K562 (cell line): ENCODE results near the gene TRIM60. TPM values are rescaled to one million over a fixed set of nuclear protein-coding genes. Genes with fewer than 3 reads are reported as not detected.
"Not testable (repeated sequence)": the region's sequence is repeated elsewhere in the genome, so short reads cannot be mapped to it uniquely, and the experiment has no call there.

Source experiments
- ATAC-seq: fragments of 200-7000 bp; cut with Tn5 transposase; 3 replicates; pipeline ENCODE4 v1.9.1; 2020; ENCODE audit warnings: moderate library complexity
- BruUV-seq: library from RNA; stranded (reverse); fragments of 400-500 nt; replicated peaks from 2 replicates; lab custom pipeline; 2021; lab: Mats Ljungman, UMichigan
- CTCF ChIA-PET: fragments of 300-600 bp; formaldehyde crosslinking; extraction: SDS; loops from one replicate; lab custom pipeline; 2021; ENCODE audit warnings: low intra/inter-chr PET ratio; lab: Yijun Ruan, JAX
- POLR2A ChIA-PET: fragments of 300-600, 350-650 bp; sonication (Branson Sonifier 250); formaldehyde crosslinking; extraction: SDS; loops from one replicate; lab custom pipeline; 2021; ENCODE audit warnings: antibody characterized with exemption, inconsistent platforms; lab: Yijun Ruan, JAX
- DNase-seq, 4 experiments: peaks; one replicate each; pipeline versions ENCODE4 v3.0.0 to v3.0.0-alpha.2; 2011 to 2018; ENCODE audit warnings: low spot score in 3 of 4, mixed read lengths in 3 of 4; ENCODE audit errors: extremely low read depth in 1 of 4
- FAIRE-seq: peaks from 2 replicates; lab custom pipeline; 2011; peaks lifted over from hg19 to GRCh38; lab: Jason Lieb, UNC
- H2AFZ ChIP-seq: 2 replicates; pipeline ENCODE4 v1.6.0; 2011; ENCODE audit warnings: low read depth, low read length, control low read depth, inconsistent platforms
- H3K27ac ChIP-seq: fragments of 200-600 bp; 3 replicates; pipeline ENCODE4 v1.8.0; 2011; ENCODE audit warnings: low read depth, mild to moderate bottlenecking, control low read depth, inconsistent platforms, low read length, moderate library complexity, mixed read lengths; ENCODE audit errors: extremely low read depth
- H3K27me3 ChIP-seq, 2 experiments: fragments of 300-600 bp in 1 of 2; 2 replicates in 1 of 2; 3 replicates in 1 of 2; pipeline versions ENCODE4 v1.6.0 to v1.8.0; 2011; ENCODE audit warnings: inconsistent platforms in 2 of 2, low read length in 2 of 2, mild to moderate bottlenecking in 1 of 2, mixed read lengths in 1 of 2, moderate library complexity in 1 of 2; ENCODE audit not compliant: control insufficient read depth in 2 of 2, insufficient read depth in 2 of 2
- H3K36me3 ChIP-seq: fragments of 300-600 bp; 3 replicates; pipeline ENCODE4 v1.8.0; 2011; ENCODE audit warnings: mild to moderate bottlenecking, low read length, inconsistent platforms; ENCODE audit not compliant: control insufficient read depth, insufficient read depth
- H3K4me1 ChIP-seq, 2 experiments: fragments of 200-600 bp in 1 of 2; replicated peaks in 1 of 2; 2 replicates in 1 of 2; 3 replicates in 1 of 2; pipeline versions ENCODE4 v1.5.1 to v1.8.0; 2011; ENCODE audit warnings: inconsistent platforms in 2 of 2, low read length in 2 of 2, mild to moderate bottlenecking in 1 of 2, mixed read lengths in 1 of 2, moderate library complexity in 1 of 2; ENCODE audit not compliant: control insufficient read depth in 2 of 2, insufficient read depth in 2 of 2
- H3K4me2 ChIP-seq: 2 replicates; pipeline ENCODE4 v1.6.1; 2011; ENCODE audit warnings: low read length, control low read depth, inconsistent platforms, mixed read lengths; ENCODE audit not compliant: insufficient read depth
- H3K4me3 ChIP-seq: fragments of 200-600 bp; sonication (generic), shearing (Covaris generic); 2 replicates; pipeline ENCODE4 v1.5.1; 2016; ENCODE audit warnings: control low read depth, inconsistent platforms
- H3K79me2 ChIP-seq: fragments of 200-600 bp; 3 replicates; pipeline ENCODE4 v1.8.0; 2011; ENCODE audit warnings: low read length, inconsistent platforms; ENCODE audit not compliant: control insufficient read depth, insufficient read depth
- H3K9ac ChIP-seq, 2 experiments: 2 replicates each; pipeline versions ENCODE4 v1.6.0 to v1.6.1; 2011; ENCODE audit warnings: low read depth in 2 of 2, low read length in 2 of 2, control low read depth in 1 of 2, inconsistent platforms in 1 of 2, mild to moderate bottlenecking in 1 of 2, mixed read lengths in 1 of 2; ENCODE audit not compliant: insufficient read depth in 1 of 2
- H3K9me1 ChIP-seq: one replicate; pipeline ENCODE4 v1.6.0; 2011; ENCODE audit warnings: inconsistent platforms, mild to moderate bottlenecking, low read length, moderate library complexity; ENCODE audit not compliant: control insufficient read depth, insufficient read depth
- H3K9me3 ChIP-seq: replicated peaks from 2 replicates; pipeline ENCODE4 v1.5.1; 2011; ENCODE audit warnings: low read depth, low read length, inconsistent platforms; ENCODE audit not compliant: control insufficient read depth, insufficient read depth
- H4K20me1 ChIP-seq: replicated peaks from 2 replicates; pipeline ENCODE4 v1.6.1; 2011; ENCODE audit warnings: low read length, inconsistent platforms, mixed read lengths; ENCODE audit not compliant: control insufficient read depth, insufficient read depth
- DIDO1 ChIP-seq: fragments of 450-650 bp; IDR thresholded peaks from 2 replicates; pipeline ENCODE4 v1.6.1; 2016; ENCODE audit warnings: low read depth, missing biosample characterization, missing genetic modification characterization
- ELF1 ChIP-seq: fragments of 200-800 bp; sonication (Bioruptor generic); IDR thresholded peaks from 2 replicates; pipeline ENCODE4 v1.6.1; 2016; ENCODE audit warnings: missing genetic modification characterization, missing compliant biosample characterization
- EP400 ChIP-seq: fragments of 450-650 bp; IDR thresholded peaks from 2 replicates; pipeline ENCODE4 v1.6.1; 2017; ENCODE audit warnings: antibody characterized with exemption, mild to moderate bottlenecking, moderate library complexity
- MCM7 ChIP-seq, 2 experiments: fragments of 450-650 bp; IDR thresholded peaks; 2 replicates each; pipeline ENCODE4 v1.6.1; 2016 to 2018
- NFATC3 ChIP-seq: fragments of 450-650 bp; IDR thresholded peaks from 2 replicates; pipeline ENCODE4 v1.6.1; 2017; ENCODE audit warnings: mild to moderate bottlenecking
- NFYB ChIP-seq: IDR thresholded peaks from 2 replicates; pipeline ENCODE4 v1.6.1; 2011; ENCODE audit warnings: mild to moderate bottlenecking, moderate library complexity; ENCODE audit not compliant: insufficient read length; ENCODE audit errors: extremely low read depth
- PPARD ChIP-seq: fragments of 250-450 bp; sonication (Bioruptor Pico); IDR thresholded peaks from 2 replicates; pipeline ENCODE4 v1.8.0; 2022; ENCODE audit warnings: inconsistent platforms, mild to moderate bottlenecking, moderate library complexity
- RBM34 ChIP-seq: fragments of 200-400 bp; formaldehyde crosslinking; IDR thresholded peaks from 2 replicates; pipeline ENCODE4 v1.6.1; 2018; ENCODE audit warnings: low read length, borderline replicate concordance; ENCODE audit not compliant: insufficient read depth
- SMAD1 ChIP-seq: fragments of 150-350 bp; IDR thresholded peaks from 2 replicates; pipeline ENCODE4 v1.6.1; 2014; ENCODE audit warnings: low read length, low read depth; ENCODE audit not compliant: partially characterized antibody
- WGBS: fragments of 100-300 bp; shearing (Covaris generic); methylation state at CpG from one replicate; pipeline ENCODE4 v1.1.6; 2016; ENCODE audit warnings: low coverage, mixed read lengths; ENCODE audit not compliant: insufficient coverage; ENCODE audit errors: missing lambda C conversion rate; 5-methylcytosine and 5-hydroxymethylcytosine counted together
- in situ Hi-C: fragments of 300-500 bp; cut with MboI; formaldehyde crosslinking; loops from 4 replicates; pipeline ENCODE4 v1.15.0; 2018; ENCODE audit warnings: inconsistent platforms, mixed read lengths
- intact Hi-C: fragments of 100-400 bp; cut with micrococcal nuclease; formaldehyde crosslinking; loops from 2 replicates; pipeline ENCODE4 v1.14.2; 2022
- polyA plus RNA-seq, 8 experiments: library from polyadenylated mRNA; depleted of rRNA in 4 of 8; stranded (reverse) in 5 of 8; unstranded in 3 of 8; fragments of >200 nt; fragmentation: Nextera tagmentation in 2 of 8; fragmentation: Illumina TruSeq in 1 of 8; extraction: Ambion mirVana in 2 of 8; extraction: Trizol in 1 of 8; gene quantifications; 2 replicates each; pipeline versions ENCODE4 v1.2.1 to v1.2.3, GENCODE V29; 2011 to 2014; ENCODE audit warnings: inconsistent platforms in 1 of 8, missing spikeins in 1 of 8
- total RNA-seq, 7 experiments: library from RNA; depleted of rRNA in 6 of 7; stranded (reverse); fragments of >200 nt in 6 of 7; fragmentation: Illumina TruSeq in 2 of 7; extraction: Trizol in 2 of 7; gene quantifications; 2 replicates each; pipeline versions ENCODE4 v1.2.1 to v1.2.3, GENCODE V29; 2011 to 2021; ENCODE audit warnings: low replicate concordance in 1 of 7

The TRIM60 gene
- total and polyA plus RNA-seq, 9 of the 15 experiments (the other 6 are each of a cell fraction or from before 2014, with no cell fraction given): not detected

DNA sequence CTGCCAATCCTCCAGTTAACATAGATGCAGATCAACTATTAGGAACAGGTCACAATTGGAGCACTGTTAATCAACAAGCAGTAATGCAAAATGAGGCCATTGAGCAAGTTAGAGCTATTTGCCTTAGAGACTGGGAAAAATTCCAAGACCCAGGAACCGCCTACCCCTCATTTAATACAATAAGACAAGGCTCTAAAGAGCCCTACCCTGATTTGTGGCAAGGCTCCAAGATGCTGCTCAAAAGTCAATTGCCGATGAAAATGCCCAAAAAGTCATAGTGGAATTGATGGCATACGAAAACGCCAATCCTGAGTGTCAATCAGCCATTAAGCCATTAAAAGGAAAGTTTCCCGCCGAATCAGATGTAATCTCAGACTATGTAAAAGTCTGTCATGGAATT is 33.9 kb upstream of the TRIM60 start:
- Histone ChIP-seq H3K36me3 (no peaks in the 10 kb centered on the region), H4K20me1 (no peaks in the 10 kb centered on the region), H3K4me3 (no peak overlapping the region), H2AFZ (no peak overlapping the region), H3K4me1 (no peaks in the 10 kb centered on the region), H3K9me1 (no peaks in the 10 kb centered on the region)
- in situ Hi-C loops: no loop called here
- WGBS: 0% methylated on average over 6 of the region's 6 CpGs
- no TSS peak for BruUV-seq
- POLR2A ChIA-PET: no interaction called here
- FAIRE-seq: no peak
- TF ChIP-seq SMAD1 (no peak), ELF1 (tag) (no peak), PPARD (CRISPR knock-in tag) (no peak), NFATC3 (no peak), DIDO1 (tag) (no peak), MCM7 (IDR thresholded peaks at IDR 0.05) (no peak), NFYB (no peak), RBM34 (no peak), EP400 (no peak)
- TF ChIP-seq, all 486 proteins: peak for 0
- CTCF ChIA-PET: no interaction called here
- Histone ChIP-seq H3K27me3 (peaks cover 4 to 10% of the 10 kb centered on the region in 2 experiments; a peak in 3 of 5 replicates), H3K79me2 (no peaks in the 10 kb centered on the region), H3K4me2 (no peak overlapping the region), H3K27ac (no peak overlapping the region), H3K9me3 (no peaks in the 10 kb centered on the region), H3K9ac (no peak overlapping the region)
- DNase-seq (no peak), ATAC-seq (no peak)
- intact Hi-C loops: loop anchor here (2.0 to 5.0 kb wide), 3 partner anchors 61 to 1441 kb away; no protein-coding TSS in a partner anchor

DNA sequence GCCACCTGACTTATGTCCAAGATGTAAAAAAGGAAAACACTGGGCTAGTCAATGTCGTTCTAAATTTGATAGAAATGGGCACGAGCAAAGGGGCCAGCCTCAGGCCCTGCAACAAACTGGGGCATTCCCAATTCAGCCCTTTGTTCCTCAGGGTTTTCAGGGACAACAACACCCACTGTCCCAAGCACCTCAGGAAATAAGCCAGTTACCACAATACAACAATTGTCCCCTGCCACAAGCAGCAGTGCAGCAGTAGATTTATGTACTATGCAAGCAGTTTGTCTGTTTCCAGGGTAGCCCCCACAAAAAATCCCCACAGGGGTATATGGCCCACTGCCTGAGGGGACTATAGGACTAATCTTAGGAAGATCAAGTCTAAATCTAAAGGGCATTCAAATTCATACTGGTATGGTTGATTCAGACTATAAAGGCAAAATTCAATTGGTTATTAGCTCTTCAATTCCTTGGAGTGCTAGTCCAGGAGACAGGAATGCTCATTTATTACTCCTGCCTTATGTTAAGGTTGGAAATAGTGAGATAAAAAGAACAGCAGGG is 33.2 kb upstream of the TRIM60 start:
- H3K9ac ChIP-seq, H3K4me2 ChIP-seq, DNase-seq, BruUV-seq, H2AFZ ChIP-seq, H4K20me1 ChIP-seq, CTCF ChIA-PET, H3K27ac ChIP-seq, H3K9me1 ChIP-seq, POLR2A ChIA-PET, H3K9me3 ChIP-seq, H3K4me1 ChIP-seq, H3K4me3 ChIP-seq, H3K27me3 ChIP-seq, in situ Hi-C loops, H3K36me3 ChIP-seq, ATAC-seq, H3K79me2 ChIP-seq, FAIRE-seq: not testable (repeated sequence)
- intact Hi-C loops: loop anchor here (5.0 kb wide), 2 partner anchors 61 to 1441 kb away; no protein-coding TSS in a partner anchor
- 0% methylated on average over 2 of the region's 2 CpGs for WGBS

DNA sequence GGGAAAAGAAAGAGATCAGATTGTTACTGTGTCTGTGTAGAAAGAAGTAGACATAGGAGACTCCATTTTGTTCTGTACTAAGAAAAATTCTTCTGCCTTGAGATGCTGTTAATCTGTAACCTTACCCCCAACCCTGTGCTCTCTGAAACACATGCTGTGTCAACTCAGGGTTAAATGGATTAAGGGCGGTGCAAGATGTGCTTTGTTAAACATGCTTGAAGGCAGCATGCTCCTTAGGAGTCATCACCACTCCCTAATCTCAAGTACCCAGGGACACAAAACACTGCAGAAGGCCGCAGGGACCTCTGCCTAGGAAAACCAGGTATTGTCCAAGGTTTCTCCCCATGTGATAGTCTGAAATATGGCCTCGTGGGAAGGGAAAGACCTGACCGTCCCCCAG is 29.8 kb upstream of the TRIM60 start:
- H4K20me1 ChIP-seq, BruUV-seq, H3K36me3 ChIP-seq, ATAC-seq, in situ Hi-C loops, H2AFZ ChIP-seq, DNase-seq, H3K4me2 ChIP-seq, POLR2A ChIA-PET, H3K9me3 ChIP-seq, CTCF ChIA-PET, H3K4me1 ChIP-seq, H3K9ac ChIP-seq, H3K4me3 ChIP-seq, H3K79me2 ChIP-seq, H3K9me1 ChIP-seq, FAIRE-seq, intact Hi-C loops, H3K27ac ChIP-seq: not testable (repeated sequence)
- H3K27me3 ChIP-seq: peaks cover 5 to 16% of the 10 kb centered on the region in 2 experiments; a peak in 4 of 5 replicates
- WGBS: 0% methylated on average over 2 of the region's 4 CpGs
